ENCODE results near the gene SLC1A7. TPM values are rescaled to one million over a fixed set of nuclear protein-coding genes. Genes with fewer than 3 reads are reported as not detected.
A peak's percentile ranks its signal among the peaks of the same experiment; 100 is the strongest.

The SLC1A7 gene
- total and polyA plus RNA-seq, 4 donors, result 0.16 to 1.4 (median 0.25) TPM; not detected in 1

DNA sequence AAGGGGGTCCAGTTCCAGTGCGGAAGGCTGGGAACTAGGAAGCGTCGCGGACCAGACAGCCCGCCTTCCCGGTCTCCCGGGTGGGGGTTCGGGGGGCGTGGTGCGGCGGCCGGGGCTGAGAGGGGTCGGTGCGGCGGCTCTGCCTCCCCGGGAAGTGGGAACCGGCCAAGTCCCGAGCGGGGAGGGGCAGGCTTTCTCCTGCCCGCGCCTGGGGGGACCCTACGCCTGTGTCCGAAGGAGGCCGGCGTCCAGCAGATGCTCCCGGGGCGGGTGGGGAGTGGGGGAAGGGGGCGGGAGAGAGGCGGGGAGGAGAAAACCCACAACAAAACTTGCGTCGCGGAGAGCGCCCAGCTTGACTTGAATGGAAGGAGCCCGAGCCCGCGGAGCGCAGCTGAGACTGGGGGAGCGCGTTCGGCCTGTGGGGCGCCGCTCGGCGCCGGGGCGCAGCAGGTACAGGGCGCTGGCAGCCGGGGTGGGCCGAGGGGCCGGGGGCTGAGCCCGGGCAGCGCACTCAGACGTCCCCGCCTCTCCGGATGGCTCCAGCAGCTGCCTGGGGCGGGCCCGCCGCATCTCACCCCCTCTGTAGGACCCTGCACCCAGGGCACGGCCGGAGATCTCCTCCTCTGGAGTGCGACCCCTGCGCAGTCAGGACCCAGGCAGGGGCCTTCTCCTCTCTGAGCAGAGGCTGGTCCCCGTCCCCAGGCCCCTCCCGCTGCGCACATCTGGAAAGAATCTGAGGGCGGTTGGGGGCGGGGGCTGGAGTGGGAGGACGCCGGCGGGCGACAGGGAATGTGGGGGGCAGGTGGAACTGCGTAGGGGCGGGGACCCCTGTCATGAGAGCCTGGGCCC is 80.4 kb downstream of the SLC1A7 start, which contains the start of gene PODN:
Gene PODN (plus strand): TSS at position 355 of the 849 bp plus-strand sequence. CDS start 7,643 bp downstream, outside the sequence.
- no peaks in the 10 kb centered on the region for H3K9me3 ChIP-seq (ENCODE audit: control insufficient read depth, low read length)
- ATAC-seq (ENCODE audit: low FRiP score) (peak; percentile 71), DNase-seq (peak; percentile 69 to 81)
- no peak within 1 kb of the TSS for H3K27ac ChIP-seq (ENCODE audit: low read depth in 1 of 2, low read length in 2 of 2)
- H3K27me3 ChIP-seq (ENCODE audit: control insufficient read depth in 1 of 2, insufficient read depth in 2 of 2, low read length in 1 of 2), result no peaks in the 10 kb centered on the region
- no peaks in the 10 kb centered on the region for H3K4me1 ChIP-seq (ENCODE audit: control insufficient read depth in 1 of 2, insufficient read depth in 2 of 2, low read length in 2 of 2)
- WGBS, 2 donors, result 1% methylated on average over 36 to 73 of the region's 73 CpGs
- H3K4me3 ChIP-seq (ENCODE audit: low read length in 2 of 2), result peak within 1 kb of the TSS; percentile 24 to 64
- no peaks in the 10 kb centered on the region for H3K36me3 ChIP-seq (ENCODE audit: control insufficient read depth in 1 of 2, insufficient read depth in 2 of 2, low read length in 1 of 2)
- intact Hi-C loops (cut with DNase I), result loop anchor here (5.0 to 10.0 kb wide), 2 partner anchors 113 to 120 kb away; no protein-coding TSS in a partner anchor

DNA sequence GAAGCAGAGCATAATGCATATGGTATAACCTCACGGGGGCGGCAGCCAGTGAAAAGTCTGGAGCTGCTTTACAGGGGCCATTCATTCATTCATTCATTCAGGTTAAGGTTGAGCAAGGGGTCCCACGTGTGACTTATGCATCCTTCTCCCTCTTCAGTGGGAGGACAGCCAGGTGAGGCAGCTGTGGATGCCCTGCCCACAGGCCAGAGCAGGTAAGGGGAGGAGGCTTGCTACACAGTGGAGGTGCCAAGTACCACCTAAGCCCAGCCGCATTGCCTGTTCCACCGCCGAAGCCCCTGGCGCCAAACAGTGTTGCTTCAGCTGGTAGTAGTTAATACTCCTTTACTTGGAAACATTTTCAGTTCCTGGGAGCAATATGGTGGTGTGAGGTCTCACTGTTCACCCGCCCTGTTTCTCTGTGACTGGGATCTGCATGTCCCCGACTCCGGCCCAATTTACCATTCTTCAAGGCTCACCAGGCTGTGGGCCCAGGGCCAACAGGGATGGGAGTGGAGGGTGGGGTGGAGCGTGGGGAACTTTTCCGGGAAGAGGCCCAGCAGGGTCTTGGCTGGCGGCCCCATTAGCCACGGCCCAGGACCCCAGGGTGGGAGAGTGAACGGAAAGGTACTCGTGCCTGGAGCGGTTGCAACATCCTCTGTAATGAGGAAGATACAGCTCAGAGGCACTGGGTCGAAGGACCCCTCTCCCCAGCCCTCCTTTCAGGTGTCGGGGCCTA is 81.1 kb downstream of the SLC1A7 start:
- intact Hi-C loops (cut with DNase I), result loop anchor here (5.0 to 10.0 kb wide), 2 partner anchors 114 to 121 kb away; no protein-coding TSS in a partner anchor
- H3K4me1 ChIP-seq (ENCODE audit: control insufficient read depth in 1 of 2, insufficient read depth in 2 of 2, low read length in 2 of 2), result no peaks in the 10 kb centered on the region
- H3K4me3 ChIP-seq (ENCODE audit: low read length in 2 of 2), result peak overlapping the region; percentile 24 to 64
- no peaks in the 10 kb centered on the region for H3K9me3 ChIP-seq (ENCODE audit: control insufficient read depth, low read length)
- no peaks in the 10 kb centered on the region for H3K36me3 ChIP-seq (ENCODE audit: control insufficient read depth in 1 of 2, insufficient read depth in 2 of 2, low read length in 1 of 2)
- 30% methylated on average over 19 of the region's 19 CpGs for WGBS, 2 donors
- no peak overlapping the region for H3K27ac ChIP-seq (ENCODE audit: low read depth in 1 of 2, low read length in 2 of 2)
- DNase-seq (peak in 1 of 2 donors; percentile 68), ATAC-seq (ENCODE audit: low FRiP score) (peak; percentile 61)
- no peaks in the 10 kb centered on the region for H3K27me3 ChIP-seq (ENCODE audit: control insufficient read depth in 1 of 2, insufficient read depth in 2 of 2, low read length in 1 of 2)

DNA sequence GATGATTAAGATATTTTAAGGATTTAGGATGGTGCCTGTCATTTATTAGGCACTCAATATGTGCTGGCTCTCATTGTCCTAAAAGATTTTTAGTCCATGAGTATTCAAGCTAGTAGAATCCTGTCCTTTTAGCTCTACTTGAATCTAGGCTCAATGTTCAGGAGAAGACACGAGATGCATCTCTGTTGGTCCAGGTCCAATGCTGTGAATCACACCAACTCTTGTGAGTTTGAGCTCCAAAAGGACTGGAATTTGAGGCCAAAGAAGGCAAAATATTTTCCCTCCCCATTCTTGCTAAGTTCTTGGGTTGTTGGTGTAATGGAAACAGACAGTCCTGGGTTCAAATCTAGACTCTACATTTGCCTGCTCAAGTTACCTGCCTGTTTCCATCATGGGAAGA is 81.9 kb downstream of the SLC1A7 start:
- DNase-seq (peak in 1 of 2 donors; percentile 45), ATAC-seq (ENCODE audit: low FRiP score) (no peak)
- no peak overlapping the region for H3K27ac ChIP-seq (ENCODE audit: low read depth in 1 of 2, low read length in 2 of 2)
- intact Hi-C loops (cut with DNase I), result loop anchor here (5.0 to 10.0 kb wide), 2 partner anchors 114 to 122 kb away; no protein-coding TSS in a partner anchor
- H3K36me3 ChIP-seq (ENCODE audit: control insufficient read depth in 1 of 2, insufficient read depth in 2 of 2, low read length in 1 of 2), result no peaks in the 10 kb centered on the region
- WGBS, 2 donors, result 55 to 70% methylated on average over 1 of the region's 1 CpG
- no peaks in the 10 kb centered on the region for H3K4me1 ChIP-seq (ENCODE audit: control insufficient read depth in 1 of 2, insufficient read depth in 2 of 2, low read length in 2 of 2)
- no peaks in the 10 kb centered on the region for H3K27me3 ChIP-seq (ENCODE audit: control insufficient read depth in 1 of 2, insufficient read depth in 2 of 2, low read length in 1 of 2)
- no peaks in the 10 kb centered on the region for H3K9me3 ChIP-seq (ENCODE audit: control insufficient read depth, low read length)
- H3K4me3 ChIP-seq (ENCODE audit: low read length in 2 of 2), result no peak overlapping the region

DNA sequence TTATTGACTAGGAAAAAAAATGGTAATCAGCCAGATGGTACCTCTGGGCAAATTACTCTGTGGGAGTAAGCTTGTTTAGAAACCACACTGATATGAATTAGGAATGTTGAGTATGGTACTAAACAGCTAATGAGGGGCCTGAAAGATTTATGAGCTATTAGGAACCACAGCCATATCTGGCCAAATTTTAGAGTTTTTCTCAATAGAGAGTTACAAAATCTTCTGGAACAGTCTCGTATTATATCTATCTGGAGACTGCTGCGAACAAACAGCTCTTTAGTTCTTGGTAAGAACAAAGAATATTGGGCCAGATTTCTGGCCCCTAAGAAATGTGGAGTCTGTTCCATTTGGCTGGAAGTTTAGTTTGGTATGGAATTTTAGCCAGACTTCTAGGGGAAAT is 85.3 kb downstream of the SLC1A7 start:
- no peaks in the 10 kb centered on the region for H3K4me1 ChIP-seq (ENCODE audit: control insufficient read depth in 1 of 2, insufficient read depth in 2 of 2, low read length in 2 of 2)
- H3K27me3 ChIP-seq (ENCODE audit: control insufficient read depth in 1 of 2, insufficient read depth in 2 of 2, low read length in 1 of 2), result no peaks in the 10 kb centered on the region
- intact Hi-C loops (cut with DNase I), result no loop called here
- no peaks in the 10 kb centered on the region for H3K9me3 ChIP-seq (ENCODE audit: control insufficient read depth, low read length)
- peaks cover 2% of the 10 kb centered on the region in 2 donors for H3K36me3 ChIP-seq (ENCODE audit: control insufficient read depth in 1 of 2, insufficient read depth in 2 of 2, low read length in 1 of 2)
- DNase-seq (no peak), ATAC-seq (ENCODE audit: low FRiP score) (peak; percentile 23)
- WGBS, 2 donors, result 4 to 20% methylated on average over 2 of the region's 2 CpGs
- H3K4me3 ChIP-seq (ENCODE audit: low read length in 2 of 2), result no peak overlapping the region
- no peak overlapping the region for H3K27ac ChIP-seq (ENCODE audit: low read depth in 1 of 2, low read length in 2 of 2)

DNA sequence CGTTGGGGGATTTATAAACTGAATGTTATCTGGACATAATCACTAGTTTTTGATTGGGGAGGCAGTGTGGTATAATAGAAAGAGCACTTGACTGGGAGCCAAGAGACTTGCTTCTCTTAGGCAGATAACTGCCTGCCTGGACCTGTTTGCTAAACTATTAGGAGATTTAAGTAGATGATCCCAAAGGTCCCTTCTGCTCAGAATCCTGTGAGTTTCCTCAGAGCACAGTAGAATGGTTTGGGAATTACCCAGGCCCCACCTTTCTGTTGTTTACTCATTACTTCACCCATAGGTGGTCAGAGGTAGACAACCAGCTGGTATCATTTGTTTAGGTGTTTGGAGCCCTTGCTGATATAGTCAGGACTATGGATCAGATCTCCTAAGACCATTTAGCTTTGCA is 90.8 kb downstream of the SLC1A7 start:
- peaks cover 0 to 7% of the 10 kb centered on the region in 2 donors for H3K4me1 ChIP-seq (ENCODE audit: control insufficient read depth in 1 of 2, insufficient read depth in 2 of 2, low read length in 2 of 2)
- ATAC-seq (ENCODE audit: low FRiP score) (no peak), DNase-seq (no peak)
- no peak overlapping the region for H3K27ac ChIP-seq (ENCODE audit: low read depth in 1 of 2, low read length in 2 of 2)
- no peaks in the 10 kb centered on the region for H3K27me3 ChIP-seq (ENCODE audit: control insufficient read depth in 1 of 2, insufficient read depth in 2 of 2, low read length in 1 of 2)
- peaks cover 2 to 5% of the 10 kb centered on the region in 2 donors for H3K36me3 ChIP-seq (ENCODE audit: control insufficient read depth in 1 of 2, insufficient read depth in 2 of 2, low read length in 1 of 2)
- no peak overlapping the region for H3K4me3 ChIP-seq (ENCODE audit: low read length in 2 of 2)
- WGBS, 2 donors, result 21 to 33% methylated on average over 1 of the region's 1 CpG
- intact Hi-C loops (cut with DNase I), result no loop called here
- H3K9me3 ChIP-seq (ENCODE audit: control insufficient read depth, low read length), result no peaks in the 10 kb centered on the region

DNA sequence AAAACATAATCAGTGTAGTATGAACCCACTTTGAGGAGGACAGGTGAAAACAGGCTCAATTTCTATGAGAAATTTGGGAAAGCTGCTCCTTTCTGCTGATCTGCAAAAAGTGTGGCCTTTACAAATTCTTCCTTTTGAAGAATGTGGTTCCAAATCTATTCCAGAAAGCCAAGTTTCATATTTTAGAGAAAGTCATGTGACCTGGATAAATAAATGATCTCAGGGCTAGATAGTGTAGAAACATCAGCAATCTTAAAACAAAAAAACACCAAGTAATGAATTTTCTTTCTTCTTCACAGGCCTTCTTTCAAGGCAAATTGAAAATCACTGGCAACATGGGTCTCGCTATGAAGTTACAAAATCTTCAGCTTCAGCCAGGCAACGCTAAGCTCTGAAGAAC is 92.1 kb downstream of the SLC1A7 start:
- intact Hi-C loops (cut with DNase I), result no loop called here
- H3K27me3 ChIP-seq (ENCODE audit: control insufficient read depth in 1 of 2, insufficient read depth in 2 of 2, low read length in 1 of 2), result no peaks in the 10 kb centered on the region
- no peaks in the 10 kb centered on the region for H3K9me3 ChIP-seq (ENCODE audit: control insufficient read depth, low read length)
- ATAC-seq (ENCODE audit: low FRiP score) (peak; percentile 46), DNase-seq (no peak)
- peak overlapping the region in 1 of 2 donors; percentile 28 for H3K27ac ChIP-seq (ENCODE audit: low read depth in 1 of 2, low read length in 2 of 2)
- H3K36me3 ChIP-seq (ENCODE audit: control insufficient read depth in 1 of 2, insufficient read depth in 2 of 2, low read length in 1 of 2), result peaks cover 2 to 5% of the 10 kb centered on the region in 2 donors
- WGBS, 2 donors, result 6 to 30% methylated on average over 2 of the region's 2 CpGs
- no peak overlapping the region for H3K4me3 ChIP-seq (ENCODE audit: low read length in 2 of 2)
- H3K4me1 ChIP-seq (ENCODE audit: control insufficient read depth in 1 of 2, insufficient read depth in 2 of 2, low read length in 2 of 2), result peaks cover 0 to 7% of the 10 kb centered on the region in 2 donors

DNA sequence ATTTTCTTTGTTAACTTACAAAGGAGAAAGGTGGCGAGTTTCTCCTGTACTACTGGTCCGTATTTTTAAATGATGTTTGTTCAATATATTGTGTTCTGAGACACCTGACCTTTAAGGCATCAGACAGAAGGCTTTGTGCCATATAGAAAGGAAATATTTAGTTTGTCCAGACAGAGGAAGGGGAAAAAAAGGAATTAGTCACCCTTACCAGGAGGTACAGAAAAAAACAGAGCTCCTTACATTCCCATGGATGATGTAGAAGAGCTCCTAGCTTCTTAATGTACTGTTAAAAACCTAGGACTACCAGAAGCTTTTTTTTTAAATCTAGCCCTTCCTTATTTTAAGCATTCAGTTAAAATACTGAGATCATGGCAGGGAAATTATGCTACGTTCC is 92.9 kb downstream of the SLC1A7 start:
- Histone ChIP-seq H3K27me3 (ENCODE audit: control insufficient read depth in 1 of 2, insufficient read depth in 2 of 2, low read length in 1 of 2) (no peaks in the 10 kb centered on the region), H3K4me3 (ENCODE audit: low read length in 2 of 2) (no peak overlapping the region), H3K9me3 (ENCODE audit: control insufficient read depth, low read length) (no peaks in the 10 kb centered on the region), H3K4me1 (ENCODE audit: control insufficient read depth in 1 of 2, insufficient read depth in 2 of 2, low read length in 2 of 2) (peaks cover 0 to 7% of the 10 kb centered on the region in 2 donors), H3K27ac (ENCODE audit: low read depth in 1 of 2, low read length in 2 of 2) (no peak overlapping the region), H3K36me3 (ENCODE audit: control insufficient read depth in 1 of 2, insufficient read depth in 2 of 2, low read length in 1 of 2) (peaks cover 2 to 5% of the 10 kb centered on the region in 2 donors)
- WGBS, 2 donors, result 61 to 62% methylated on average over 3 of the region's 3 CpGs
- intact Hi-C loops (cut with DNase I), result no loop called here
- ATAC-seq (ENCODE audit: low FRiP score) (no peak), DNase-seq (no peak)

DNA sequence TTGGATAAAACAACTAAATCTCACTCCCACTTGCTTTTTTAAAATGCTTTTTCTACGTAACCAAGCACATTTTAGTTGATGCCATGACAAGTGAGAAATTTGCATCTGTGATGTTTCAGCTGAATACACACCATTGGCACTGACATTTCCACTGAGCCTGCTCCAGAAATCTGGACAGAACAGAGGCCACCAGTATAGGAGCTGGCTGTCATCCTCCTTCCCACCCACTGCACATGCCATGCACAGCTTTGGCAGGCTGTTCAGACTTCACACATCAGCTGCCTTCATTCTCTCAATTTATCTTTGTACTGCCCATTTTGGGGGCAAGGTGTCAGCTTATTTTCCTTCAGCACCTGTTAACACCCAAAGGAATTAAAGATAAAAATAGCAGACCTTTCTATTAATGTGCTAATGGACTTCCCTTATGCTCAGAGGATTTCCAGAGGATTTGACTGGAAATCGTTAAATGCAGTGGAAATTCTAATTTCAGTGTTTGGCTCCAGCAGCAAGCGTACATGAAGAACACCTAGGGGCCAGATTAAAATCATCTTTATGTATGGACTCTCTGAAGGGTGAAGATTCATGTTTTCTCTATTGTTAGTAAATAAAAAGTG is 93.4 kb downstream of the SLC1A7 start:
- Histone ChIP-seq H3K36me3 (ENCODE audit: control insufficient read depth in 1 of 2, insufficient read depth in 2 of 2, low read length in 1 of 2) (peaks cover 2 to 3% of the 10 kb centered on the region in 2 donors), H3K4me3 (ENCODE audit: low read length in 2 of 2) (no peak overlapping the region), H3K4me1 (ENCODE audit: control insufficient read depth in 1 of 2, insufficient read depth in 2 of 2, low read length in 2 of 2) (peaks cover 0 to 7% of the 10 kb centered on the region in 2 donors), H3K27ac (ENCODE audit: low read depth in 1 of 2, low read length in 2 of 2) (peak overlapping the region in 1 of 2 donors; percentile 40), H3K27me3 (ENCODE audit: control insufficient read depth in 1 of 2, insufficient read depth in 2 of 2, low read length in 1 of 2) (no peaks in the 10 kb centered on the region), H3K9me3 (ENCODE audit: control insufficient read depth, low read length) (no peaks in the 10 kb centered on the region)
- WGBS, 2 donors, result 58 to 59% methylated on average over 3 of the region's 3 CpGs
- ATAC-seq (ENCODE audit: low FRiP score), result peak; percentile 42
- intact Hi-C loops (cut with DNase I), result no loop called here
- DNase-seq, result no peak

Data from aorta (tissue), 5 donors.